GM12875 (cell line): ENCODE measurements around the gene FAH.

Source experiments
- H3K4me3 ChIP-seq: one replicate; pipeline ENCODE4 v1.5.1; 2011; ENCODE audit warnings: low read depth, low read length, control low read depth
- CTCF ChIP-seq: IDR thresholded peaks from 2 replicates; pipeline ENCODE4 v1.5.1; 2011; ENCODE audit warnings: low read depth, mild to moderate bottlenecking, control low read depth, inconsistent platforms, low read length, moderate library complexity, borderline replicate concordance; ENCODE audit not compliant: insufficient read depth

FAH gene

GRCh38 chr15:80203361-80203885 is 50.6 kb downstream of the FAH start:
- no peak for TF ChIP-seq CTCF
- H3K4me3 ChIP-seq, result no peak overlapping the region

GRCh38 chr15:80204231-80204630 is 51.4 kb downstream of the FAH start:
- H3K4me3 ChIP-seq, result no peak overlapping the region
- TF ChIP-seq CTCF, result no peak

- no peak for TF ChIP-seq CTCF
- H3K4me3 ChIP-seq, result no peak overlapping the region
These were observed 55.1 kb downstream of the FAH start for GRCh38 chr15:80207887-80208286.

GRCh38 chr15:80208758-80209734 is 56.2 kb downstream of the FAH start:
- no peak overlapping the region for H3K4me3 ChIP-seq
- TF ChIP-seq CTCF, result no peak

- H3K4me3 ChIP-seq, result no peak overlapping the region
- TF ChIP-seq CTCF, result no peak
These were observed 58.1 kb downstream of the FAH start for GRCh38 chr15:80210611-80211573.

- no peak for TF ChIP-seq CTCF
These were observed 59.2 kb downstream of the FAH start for GRCh38 chr15:80211976-80212375.

More at GRCh38 chr15:80211976-80212375, 59.2 kb downstream of the FAH start:
- H3K4me3 ChIP-seq, result no peak overlapping the region
